ENCODE results near the gene MFAP4. TPM values are rescaled to one million over a fixed set of nuclear protein-coding genes. Genes with fewer than 3 reads are reported as not detected.

The MFAP4 gene
- total RNA-seq, 1 donor from 2014 or later, result 0.93 TPM

DNA sequence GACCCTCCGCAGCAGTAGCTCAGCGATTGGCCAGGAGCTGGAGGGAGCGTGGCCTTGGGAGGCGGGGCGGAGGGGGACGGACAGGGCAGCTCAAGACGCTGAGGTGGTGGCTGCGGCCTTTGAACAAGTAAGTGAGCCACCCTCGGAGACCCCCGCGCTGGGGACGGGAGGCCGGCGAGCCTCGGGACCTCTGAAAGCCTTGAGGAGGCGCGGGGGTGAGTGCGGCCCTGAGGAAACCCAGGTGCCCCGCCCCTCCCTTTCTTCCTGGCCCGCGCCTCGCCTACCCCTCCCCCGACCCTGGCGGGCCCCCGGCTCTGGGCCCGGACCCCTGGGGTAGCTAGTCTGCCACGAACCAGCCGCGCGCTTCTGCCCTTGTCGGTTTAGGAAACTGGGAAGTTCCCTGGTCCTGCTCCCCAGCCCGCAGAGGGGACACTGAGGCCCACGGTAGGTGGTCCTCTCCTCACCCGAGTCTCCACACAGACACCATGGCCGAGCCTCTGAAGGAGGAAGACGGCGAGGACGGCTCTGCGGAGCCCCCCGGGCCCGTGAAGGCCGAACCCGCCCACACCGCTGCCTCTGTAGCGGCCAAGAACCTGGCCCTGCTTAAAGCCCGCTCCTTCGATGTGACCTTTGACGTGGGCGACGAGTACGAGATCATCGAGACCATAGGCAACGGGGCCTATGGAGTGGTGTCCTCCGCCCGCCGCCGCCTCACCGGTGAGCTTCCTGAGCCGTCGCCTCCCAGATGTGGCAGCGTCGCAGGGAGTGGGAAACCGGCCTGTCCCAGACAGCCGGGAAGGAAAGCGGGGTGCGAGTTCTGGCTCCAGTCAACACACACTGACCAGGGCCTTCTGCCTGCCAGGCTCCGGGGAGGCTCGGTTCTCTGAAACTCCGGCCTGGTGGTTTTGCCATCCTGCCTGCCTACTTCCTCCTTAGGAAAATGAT, 8.3 kb downstream of the MFAP4 start, which contains the start of gene MAPK7:
Gene MAPK7, plus strand, starts transcription at position 83 of the 945 bp plus-strand sequence. Its CDS starts 403 bp downstream, at position 486.
- peak within 1 kb of the TSS; percentile 75 for H3K4me3 ChIP-seq (ENCODE audit: insufficient read depth, low read depth, low read length)
- Mint-ChIP-seq H3K4me3 (ENCODE audit: unreplicated experiment) (peak within 1 kb of the TSS; percentile 95), H3K9me3 (ENCODE audit: unreplicated experiment) (no peaks in the 10 kb centered on the region), H3K27me3 (ENCODE audit: low read depth, unreplicated experiment) (no peaks in the 10 kb centered on the region), H3K36me3 (ENCODE audit: low read depth, unreplicated experiment) (peaks cover 18% of the 10 kb centered on the region), H3K27ac (ENCODE audit: unreplicated experiment) (peak within 1 kb of the TSS; percentile 97), H3K4me1 (ENCODE audit: low read depth, unreplicated experiment) (peaks cover 10% of the 10 kb centered on the region)
- H2AFZ ChIP-seq (ENCODE audit: low read depth, low read length), result peak within 1 kb of the TSS; percentile 95
- peaks cover 20% of the 10 kb centered on the region for H3K36me3 ChIP-seq (ENCODE audit: insufficient read depth, low read length)
- H3K9me3 ChIP-seq (ENCODE audit: insufficient read depth, low read depth, low read length), result no peaks in the 10 kb centered on the region
- peaks cover 44% of the 10 kb centered on the region for H3K79me2 ChIP-seq (ENCODE audit: insufficient read depth, low read length)
- H4K20me1 ChIP-seq (ENCODE audit: insufficient read depth, low read length), result peaks cover 45% of the 10 kb centered on the region
- H3K27me3 ChIP-seq (ENCODE audit: insufficient read depth, low read length), result no peaks in the 10 kb centered on the region
- peaks cover 13% of the 10 kb centered on the region for H3K4me1 ChIP-seq (ENCODE audit: insufficient read depth, low read length)
- H3K27ac ChIP-seq (ENCODE audit: low read depth, low read length), result peak within 1 kb of the TSS; percentile 96
- H3K9ac ChIP-seq (ENCODE audit: low read length), result peak within 1 kb of the TSS; percentile 90
- TF ChIP-seq, protein P1, sequence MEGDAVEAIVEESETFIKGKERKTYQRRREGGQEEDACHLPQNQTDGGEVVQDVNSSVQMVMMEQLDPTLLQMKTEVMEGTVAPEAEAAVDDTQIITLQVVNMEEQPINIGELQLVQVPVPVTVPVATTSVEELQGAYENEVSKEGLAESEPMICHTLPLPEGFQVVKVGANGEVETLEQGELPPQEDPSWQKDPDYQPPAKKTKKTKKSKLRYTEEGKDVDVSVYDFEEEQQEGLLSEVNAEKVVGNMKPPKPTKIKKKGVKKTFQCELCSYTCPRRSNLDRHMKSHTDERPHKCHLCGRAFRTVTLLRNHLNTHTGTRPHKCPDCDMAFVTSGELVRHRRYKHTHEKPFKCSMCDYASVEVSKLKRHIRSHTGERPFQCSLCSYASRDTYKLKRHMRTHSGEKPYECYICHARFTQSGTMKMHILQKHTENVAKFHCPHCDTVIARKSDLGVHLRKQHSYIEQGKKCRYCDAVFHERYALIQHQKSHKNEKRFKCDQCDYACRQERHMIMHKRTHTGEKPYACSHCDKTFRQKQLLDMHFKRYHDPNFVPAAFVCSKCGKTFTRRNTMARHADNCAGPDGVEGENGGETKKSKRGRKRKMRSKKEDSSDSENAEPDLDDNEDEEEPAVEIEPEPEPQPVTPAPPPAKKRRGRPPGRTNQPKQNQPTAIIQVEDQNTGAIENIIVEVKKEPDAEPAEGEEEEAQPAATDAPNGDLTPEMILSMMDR (IDR thresholded peaks at IDR 0.05; ENCODE audit: insufficient read depth, low read depth, low read length), result no peak
- TF ChIP-seq EZH2 (IDR thresholded peaks at IDR 0.05; ENCODE audit: insufficient read depth, low read length), result no peak
- no peak for FAIRE-seq
- H3K4me2 ChIP-seq (ENCODE audit: low read length), result peak within 1 kb of the TSS; percentile 95
- no peak for DNase-seq (ENCODE audit: low read depth)

GRCh38 chr17:19377602-19378415, 9.2 kb downstream of the MFAP4 start:
- H3K79me2 ChIP-seq (ENCODE audit: insufficient read depth, low read length), result peaks cover 39% of the 10 kb centered on the region
- H4K20me1 ChIP-seq (ENCODE audit: insufficient read depth, low read length), result peaks cover 37% of the 10 kb centered on the region
- peak overlapping the region; percentile 75 for H3K4me3 ChIP-seq (ENCODE audit: insufficient read depth, low read depth, low read length)
- peak overlapping the region; percentile 96 for H3K27ac ChIP-seq (ENCODE audit: low read depth, low read length)
- FAIRE-seq, result peak; percentile 73
- peaks cover 12% of the 10 kb centered on the region for H3K36me3 ChIP-seq (ENCODE audit: insufficient read depth, low read length)
- H2AFZ ChIP-seq (ENCODE audit: low read depth, low read length), result peak overlapping the region; percentile 95
- peaks cover 13% of the 10 kb centered on the region for H3K4me1 ChIP-seq (ENCODE audit: insufficient read depth, low read length)
- Mint-ChIP-seq H3K27me3 (ENCODE audit: low read depth, unreplicated experiment) (no peaks in the 10 kb centered on the region), H3K4me3 (ENCODE audit: unreplicated experiment) (peak overlapping the region; percentile 95), H3K9me3 (ENCODE audit: unreplicated experiment) (no peaks in the 10 kb centered on the region), H3K27ac (ENCODE audit: unreplicated experiment) (peak overlapping the region; percentile 97), H3K36me3 (ENCODE audit: low read depth, unreplicated experiment) (peaks cover 14% of the 10 kb centered on the region), H3K4me1 (ENCODE audit: low read depth, unreplicated experiment) (peaks cover 10% of the 10 kb centered on the region)
- peak; percentile 96 for DNase-seq (ENCODE audit: low read depth)
- H3K4me2 ChIP-seq (ENCODE audit: low read length), result peak overlapping the region; percentile 95
- no peak for TF ChIP-seq EZH2 (IDR thresholded peaks at IDR 0.05; ENCODE audit: insufficient read depth, low read length)
- TF ChIP-seq, protein P1 (IDR thresholded peaks at IDR 0.05; ENCODE audit: insufficient read depth, low read depth, low read length), result no peak
- peak overlapping the region; percentile 90 for H3K9ac ChIP-seq (ENCODE audit: low read length)
- H3K9me3 ChIP-seq (ENCODE audit: insufficient read depth, low read depth, low read length), result no peaks in the 10 kb centered on the region
- H3K27me3 ChIP-seq (ENCODE audit: insufficient read depth, low read length), result no peaks in the 10 kb centered on the region

All from astrocyte (in vitro differentiated cells and primary cell).